Endothelial cell of umbilical vein (primary cell): Measurements from ENCODE around the gene FOXP1. TPM values are rescaled to one million over a fixed set of nuclear protein-coding genes. Genes with fewer than 3 reads are reported as not detected.

ENCODE experiments used
- BruUV-seq: library from RNA; stranded (reverse); fragments of 400-500 nt; replicated peaks from 2 replicates; lab custom pipeline; 2021; lab: Mats Ljungman, UMichigan
- CTCF ChIA-PET: fragments of 300-600, 350-600 bp; sonication (Branson Sonifier 250); formaldehyde crosslinking; loops from one replicate; lab custom pipeline; 2021; ENCODE audit warnings: antibody characterized with exemption, inconsistent platforms; lab: Charles Lee
- POLR2A ChIA-PET: fragments of 300-600, 350-600 bp; sonication (Branson Sonifier 250); formaldehyde crosslinking; loops from one replicate; lab custom pipeline; 2021; ENCODE audit warnings: antibody characterized with exemption, inconsistent platforms; lab: Charles Lee
- DNase-seq: peaks from one replicate; pipeline ENCODE4 v3.0.0-alpha.2; 2011; ENCODE audit warnings: low read depth, low spot score
- FAIRE-seq: peaks from 2 replicates; lab custom pipeline; 2011; peaks lifted over from hg19 to GRCh38; lab: Jason Lieb, UNC
- H2AFZ ChIP-seq: 2 replicates; pipeline ENCODE4 v1.6.0; 2012; ENCODE audit warnings: low read depth, low read length, control low read depth, inconsistent platforms
- H3K27ac ChIP-seq: 2 replicates; pipeline ENCODE4 v1.5.1; 2011; ENCODE audit warnings: low read depth, mild to moderate bottlenecking, control low read depth, low read length, moderate library complexity; ENCODE audit not compliant: insufficient read depth
- H3K27me3 ChIP-seq, 2 experiments: 2 replicates each; pipeline versions ENCODE4 v1.6.0 to v1.6.1; 2011; ENCODE audit warnings: low read length in 2 of 2, mixed read lengths in 1 of 2; ENCODE audit not compliant: control insufficient read depth in 2 of 2, insufficient read depth in 2 of 2
- H3K36me3 ChIP-seq, 2 experiments: 2 replicates in 1 of 2; 3 replicates in 1 of 2; pipeline ENCODE4 v1.5.1; 2011; ENCODE audit warnings: low read length in 2 of 2, mild to moderate bottlenecking in 1 of 2, moderate library complexity in 1 of 2; ENCODE audit not compliant: control insufficient read depth in 2 of 2, insufficient read depth in 2 of 2; ENCODE audit errors: extremely low read depth in 1 of 2
- H3K4me1 ChIP-seq: 3 replicates; pipeline ENCODE4 v1.5.1; 2011; ENCODE audit warnings: mild to moderate bottlenecking, low read length; ENCODE audit not compliant: control insufficient read depth, insufficient read depth; ENCODE audit errors: extremely low read depth
- H3K4me2 ChIP-seq: 2 replicates; pipeline ENCODE4 v1.6.1; 2011; ENCODE audit warnings: low read length, control low read depth, mixed read lengths; ENCODE audit not compliant: insufficient read depth
- H3K4me3 ChIP-seq, 3 experiments: fragments of 200-600 bp in 1 of 3; sonication (generic), shearing (Covaris generic) in 1 of 3; replicated peaks in 1 of 3; 2 replicates each; pipeline ENCODE4 v1.5.1; 2011 to 2016; ENCODE audit warnings: control low read depth in 3 of 3, low read length in 3 of 3, mild to moderate bottlenecking in 2 of 3, inconsistent platforms in 1 of 3, low read depth in 1 of 3, moderate library complexity in 1 of 3; ENCODE audit not compliant: insufficient read depth in 1 of 3
- H3K79me2 ChIP-seq: 2 replicates; pipeline ENCODE4 v1.6.0; 2012; ENCODE audit warnings: low read length, inconsistent platforms; ENCODE audit not compliant: control insufficient read depth, insufficient read depth
- H3K9ac ChIP-seq: replicated peaks from 2 replicates; pipeline ENCODE3; 2011; ENCODE audit warnings: low read length, control low read depth; ENCODE audit not compliant: insufficient read depth; ENCODE audit errors: extremely low read depth
- H3K9me1 ChIP-seq: replicated peaks from 3 replicates; pipeline ENCODE4 v1.6.0; 2011; ENCODE audit warnings: mild to moderate bottlenecking, low read length; ENCODE audit not compliant: control insufficient read depth, insufficient read depth; ENCODE audit errors: extremely low read depth
- H3K9me3 ChIP-seq: replicated peaks from 2 replicates; pipeline ENCODE4 v1.5.1; 2012; ENCODE audit warnings: low read length, inconsistent platforms; ENCODE audit not compliant: control insufficient read depth, insufficient read depth
- H4K20me1 ChIP-seq: replicated peaks from 2 replicates; pipeline ENCODE3; 2011; ENCODE audit warnings: mild to moderate bottlenecking, low read length; ENCODE audit not compliant: control insufficient read depth, insufficient read depth; ENCODE audit errors: extremely low read depth
- CTCF ChIP-seq, 2 donors: IDR thresholded peaks; 1 replicate in 1 of 2; 2 replicates in 1 of 2; pipeline ENCODE4 v1.5.1; 2011; ENCODE audit warnings: low read length in 2 of 2, mild to moderate bottlenecking in 2 of 2, moderate library complexity in 2 of 2, control low read depth in 1 of 2, inconsistent platforms in 1 of 2, low read depth in 1 of 2; ENCODE audit not compliant: insufficient read depth in 1 of 2; ENCODE audit errors: extremely low read depth in 1 of 2
- EZH2 ChIP-seq: IDR thresholded peaks from 2 replicates; pipeline ENCODE4 v1.6.1; 2012; ENCODE audit warnings: borderline replicate concordance, low read depth, mild to moderate bottlenecking, moderate library complexity, low read length, inconsistent platforms; ENCODE audit not compliant: severe bottlenecking
- FOS ChIP-seq: IDR thresholded peaks from 2 replicates; pipeline ENCODE4 v1.6.1; 2011; ENCODE audit warnings: mild to moderate bottlenecking, low read length, moderate library complexity, borderline replicate concordance; ENCODE audit not compliant: insufficient read depth
- GATA2 ChIP-seq: IDR thresholded peaks from 2 replicates; pipeline ENCODE4 v1.7.0; 2011; ENCODE audit warnings: low read depth, mild to moderate bottlenecking, moderate library complexity, mixed read lengths, low read length; ENCODE audit not compliant: insufficient read length, insufficient read depth
- JUN ChIP-seq: IDR thresholded peaks from 2 replicates; pipeline ENCODE4 v1.6.1; 2011; ENCODE audit warnings: borderline replicate concordance, low read depth; ENCODE audit not compliant: insufficient read length, insufficient read depth
- MAX ChIP-seq: IDR thresholded peaks from 2 replicates; pipeline ENCODE4 v1.6.1; 2011; ENCODE audit not compliant: insufficient read depth, insufficient read length
- MYC ChIP-seq: IDR thresholded peaks from one replicate; pipeline ENCODE4 v1.6.1; 2011; ENCODE audit warnings: mild to moderate bottlenecking, low read depth, low read length
- POLR2A ChIP-seq: IDR thresholded peaks from 2 replicates; pipeline ENCODE4 v1.6.1; 2012; ENCODE audit warnings: low read depth, mild to moderate bottlenecking, control low read depth, low read length
- POLR2AphosphoS5 ChIP-seq: IDR thresholded peaks from 2 replicates; pipeline ENCODE4 v1.6.1; 2012; ENCODE audit warnings: low read depth, mild to moderate bottlenecking, control low read depth, low read length, moderate library complexity; ENCODE audit not compliant: insufficient read depth
- dilution Hi-C: fragments of 300-500 bp; cut with MboI; formaldehyde crosslinking; loops from one replicate; pipeline ENCODE4 v1.15.0; 2019; ENCODE audit warnings: low sequenced_read_pairs; ENCODE audit not compliant: extremely low pct_ligation_motif_present
- intact Hi-C: fragments of 100-400 bp; cut with micrococcal nuclease; formaldehyde crosslinking; loops from one replicate; pipeline ENCODE4 v1.10.0; 2022
- polyA plus RNA-seq, 4 experiments: library from polyadenylated mRNA; depleted of rRNA in 3 of 4; stranded (reverse) in 3 of 4; unstranded in 1 of 4; fragments of >200 nt; gene quantifications; 2 replicates each; pipeline versions ENCODE4 v1.2.1 to v1.2.3, GENCODE V29; 2011 to 2012; ENCODE audit warnings: missing spikeins in 1 of 4
- total RNA-seq: library from RNA; stranded (reverse); gene quantifications from 2 replicates; pipeline ENCODE4 v1.2.3, GENCODE V29; 2021

FOXP1 gene
- total and polyA plus RNA-seq, 2 donors (not counting 3 experiments of a cell fraction or from before 2014, with no cell fraction given), result 41.0 to 107 TPM

GRCh38 chr3:70933105-70933810 is 650.3 kb downstream of the FOXP1 start:
- ChIA-PET CTCF (interaction anchor here (1.3 to 2.0 kb wide), 3 partner anchors 14 to 129 kb away, joined by 3 to 8 read pairs (median 4); no protein-coding TSS in a partner anchor), POLR2A (no interaction called here)
- TSS peak; percentile 30 for BruUV-seq
- no peaks in the 10 kb centered on the region for H3K9me1 ChIP-seq
- H3K36me3 ChIP-seq, result no peaks in the 10 kb centered on the region
- dilution Hi-C loops, result no loop called here
- no peak overlapping the region for H3K4me3 ChIP-seq
- H3K9ac ChIP-seq, result no peak overlapping the region
- intact Hi-C loops, result no loop called here
- peak; percentile 58 for DNase-seq
- H3K27ac ChIP-seq, result peak overlapping the region; percentile 32
- H3K27me3 ChIP-seq, result no peaks in the 10 kb centered on the region
- no peaks in the 10 kb centered on the region for H3K79me2 ChIP-seq
- H3K4me2 ChIP-seq, result peak overlapping the region; percentile 18
- peak; percentile 79 for FAIRE-seq
- no peaks in the 10 kb centered on the region for H4K20me1 ChIP-seq
- TF ChIP-seq FOS (peak; percentile 79), POLR2AphosphoS5 (peak; percentile 44), CTCF (IDR thresholded peaks at IDR 0.05; ENCODE audit: extremely low read depth in 1 of 2, insufficient read depth in 1 of 2, low read depth in 1 of 2, low read length in 2 of 2) (no peak), JUN (peak; percentile 61)
- peaks cover 11% of the 10 kb centered on the region for H3K4me1 ChIP-seq
- peak overlapping the region; percentile 41 for H2AFZ ChIP-seq
- H3K9me3 ChIP-seq, result no peaks in the 10 kb centered on the region

- POLR2A ChIA-PET, result no interaction called here
Measured at GRCh38 chr3:70930066-70930465, 653.5 kb downstream of the FOXP1 start.

More at GRCh38 chr3:70930066-70930465, 653.5 kb downstream of the FOXP1 start:
- Histone ChIP-seq H3K27me3 (no peaks in the 10 kb centered on the region), H3K4me3 (no peak overlapping the region), H3K9me3 (no peaks in the 10 kb centered on the region), H3K9me1 (no peaks in the 10 kb centered on the region), H3K4me1 (peaks cover 11% of the 10 kb centered on the region), H3K79me2 (no peaks in the 10 kb centered on the region), H2AFZ (no peak overlapping the region), H3K4me2 (no peak overlapping the region), H3K36me3 (no peaks in the 10 kb centered on the region), H4K20me1 (no peaks in the 10 kb centered on the region), H3K27ac (no peak overlapping the region), H3K9ac (no peak overlapping the region)
- DNase-seq (no peak), FAIRE-seq (no peak)
- dilution Hi-C loops, result no loop called here
- intact Hi-C loops, result no loop called here
- BruUV-seq, result no TSS peak
- TF ChIP-seq MYC (no peak), EZH2 (no peak), JUN (no peak), FOS (no peak), POLR2AphosphoS5 (no peak), GATA2 (no peak), MAX (no peak), CTCF (IDR thresholded peaks at IDR 0.05; ENCODE audit: extremely low read depth in 1 of 2, insufficient read depth in 1 of 2, low read depth in 1 of 2, low read length in 2 of 2) (no peak), POLR2A (no peak)
- CTCF ChIA-PET, result interaction anchor here (1.2 kb wide), 1 partner anchor 213 kb away, joined by 3 read pairs; no protein-coding TSS in a partner anchor
